ENCODE results near the gene GJC1.

The GJC1 gene

GRCh38 chr17:44781551-44782325, 48.3 kb downstream of the GJC1 start:
- TF ChIP-seq PPARA (CRISPR knock-in tag; IDR thresholded peaks at IDR 0.05; ENCODE audit: borderline replicate concordance) (no peak), TOX (CRISPR knock-in tag; IDR thresholded peaks at IDR 0.05; ENCODE audit: borderline replicate concordance) (no peak), ISL1 (CRISPR knock-in tag; IDR thresholded peaks at IDR 0.05) (no peak), ZFP3 (CRISPR knock-in tag; IDR thresholded peaks at IDR 0.05) (no peak), POU6F1 (CRISPR knock-in tag; IDR thresholded peaks at IDR 0.05; ENCODE audit: borderline replicate concordance, low read depth) (no peak), CREB5 (CRISPR knock-in tag; IDR thresholded peaks at IDR 0.05; ENCODE audit: low read depth) (no peak), RARB (CRISPR knock-in tag; IDR thresholded peaks at IDR 0.05) (no peak), CSDC2 (CRISPR knock-in tag; IDR thresholded peaks at IDR 0.05) (no peak), SNAI2 (CRISPR knock-in tag; IDR thresholded peaks at IDR 0.05) (no peak), ZFP30 (CRISPR knock-in tag; IDR thresholded peaks at IDR 0.05) (no peak), GLIS3 (CRISPR knock-in tag; IDR thresholded peaks at IDR 0.05) (no peak), TSHZ2 (CRISPR knock-in tag; IDR thresholded peaks at IDR 0.05) (no peak), OSR1 (CRISPR knock-in tag; IDR thresholded peaks at IDR 0.05) (no peak), PATZ1 (CRISPR knock-in tag; IDR thresholded peaks at IDR 0.05; ENCODE audit: borderline replicate concordance) (no peak), ESRRG (CRISPR knock-in tag; IDR thresholded peaks at IDR 0.05) (no peak), TCF4 (CRISPR knock-in tag; IDR thresholded peaks at IDR 0.05; ENCODE audit: borderline replicate concordance) (no peak), ZC3H10 (CRISPR knock-in tag; IDR thresholded peaks at IDR 0.05) (no peak), BACH2 (CRISPR knock-in tag; IDR thresholded peaks at IDR 0.05; ENCODE audit: borderline replicate concordance) (no peak), ZNF565 (CRISPR knock-in tag; conservative IDR thresholded peaks at IDR 0.05; ENCODE audit: low read depth) (no peak), ZNF8 (CRISPR knock-in tag; IDR thresholded peaks at IDR 0.05) (no peak)

GRCh38 chr17:44780845-44781480, 49.1 kb downstream of the GJC1 start:
- no peak for ATAC-seq

More at GRCh38 chr17:44781551-44782325, 48.3 kb downstream of the GJC1 start:
- no peak for ATAC-seq

More at GRCh38 chr17:44780845-44781480, 49.1 kb downstream of the GJC1 start:
- TF ChIP-seq ZNF70 (CRISPR knock-in tag; IDR thresholded peaks at IDR 0.05): no peak
- no peak for TF ChIP-seq ZNF8 (CRISPR knock-in tag; IDR thresholded peaks at IDR 0.05)
- TF ChIP-seq TSHZ2 (CRISPR knock-in tag; IDR thresholded peaks at IDR 0.05): no peak
- TF ChIP-seq TOX (CRISPR knock-in tag; IDR thresholded peaks at IDR 0.05; ENCODE audit: borderline replicate concordance): no peak
- no peak for TF ChIP-seq ZC3H10 (CRISPR knock-in tag; IDR thresholded peaks at IDR 0.05)
- TF ChIP-seq ARNTL (CRISPR knock-in tag; IDR thresholded peaks at IDR 0.05; ENCODE audit: borderline replicate concordance, low read depth): no peak
- no peak for TF ChIP-seq TCF4 (CRISPR knock-in tag; IDR thresholded peaks at IDR 0.05; ENCODE audit: borderline replicate concordance)
- TF ChIP-seq POU6F1 (CRISPR knock-in tag; IDR thresholded peaks at IDR 0.05; ENCODE audit: borderline replicate concordance, low read depth): no peak
- no peak for TF ChIP-seq CSDC2 (CRISPR knock-in tag; IDR thresholded peaks at IDR 0.05)
- no peak for TF ChIP-seq OSR1 (CRISPR knock-in tag; IDR thresholded peaks at IDR 0.05)
- TF ChIP-seq ZFP3 (CRISPR knock-in tag; IDR thresholded peaks at IDR 0.05): no peak
- TF ChIP-seq CREB5 (CRISPR knock-in tag; IDR thresholded peaks at IDR 0.05; ENCODE audit: low read depth): no peak

Measured in SK-N-SH treated with all-trans-retinoic acid at 6 μM for 48 hours (cell line).